GM21528 (cell line): Measurements from ENCODE around the gene LDLRAD4.

ENCODE experiments used
- ATAC-seq: cut with Tn5 transposase; IDR thresholded peaks from one replicate; pipeline ENCODE4 v1.9.1; 2021; ENCODE audit warnings: mild to moderate bottlenecking, moderate library complexity; ENCODE audit not compliant: unreplicated experiment, low FRiP score

The LDLRAD4 gene

GRCh38 chr18:13262839-13263691, 44.5 kb downstream of the LDLRAD4 start:
- no peak for ATAC-seq

- ATAC-seq, result no peak
Measured at GRCh38 chr18:13264091-13265007, 45.8 kb downstream of the LDLRAD4 start.

GRCh38 chr18:13265008-13265910, 46.7 kb downstream of the LDLRAD4 start:
- no peak for ATAC-seq

GRCh38 chr18:13265911-13266217, 47.3 kb downstream of the LDLRAD4 start:
- ATAC-seq, result no peak

- no peak for ATAC-seq
Measured at GRCh38 chr18:13266218-13267100, 47.9 kb downstream of the LDLRAD4 start.

GRCh38 chr18:13267431-13267873, 48.9 kb downstream of the LDLRAD4 start:
- ATAC-seq, result no peak

GRCh38 chr18:13268158-13269012, 49.8 kb downstream of the LDLRAD4 start:
- no peak for ATAC-seq

- no peak for ATAC-seq
Measured at GRCh38 chr18:13269013-13269280, 50.4 kb downstream of the LDLRAD4 start.

GRCh38 chr18:13269521-13270011, 51.0 kb downstream of the LDLRAD4 start:
- no peak for ATAC-seq

GRCh38 chr18:13270279-13270855, 51.8 kb downstream of the LDLRAD4 start:
- no peak for ATAC-seq

- ATAC-seq, result no peak
Measured at GRCh38 chr18:13271302-13271911, 52.8 kb downstream of the LDLRAD4 start.

GRCh38 chr18:13272416-13272815, 53.9 kb downstream of the LDLRAD4 start:
- no peak for ATAC-seq

GRCh38 chr18:13273800-13274199, 55.2 kb downstream of the LDLRAD4 start:
- no peak for ATAC-seq

- no peak for ATAC-seq
Measured at GRCh38 chr18:13275075-13275474, 56.5 kb downstream of the LDLRAD4 start.

GRCh38 chr18:13276530-13277520, 58.3 kb downstream of the LDLRAD4 start:
- ATAC-seq, result no peak

- ATAC-seq, result no peak
Measured at GRCh38 chr18:13278062-13278630, 59.6 kb downstream of the LDLRAD4 start.
